GM12872 (cell line): ENCODE results near the gene DPF3.

ENCODE experiments used
- TF ChIP-seq, protein P1 (sequence below): IDR thresholded peaks from 3 replicates; pipeline ENCODE4 v1.5.1; 2011; ENCODE audit warnings: low read depth, mild to moderate bottlenecking, low read length, moderate library complexity; ENCODE audit not compliant: insufficient read depth

The DPF3 gene

DNA sequence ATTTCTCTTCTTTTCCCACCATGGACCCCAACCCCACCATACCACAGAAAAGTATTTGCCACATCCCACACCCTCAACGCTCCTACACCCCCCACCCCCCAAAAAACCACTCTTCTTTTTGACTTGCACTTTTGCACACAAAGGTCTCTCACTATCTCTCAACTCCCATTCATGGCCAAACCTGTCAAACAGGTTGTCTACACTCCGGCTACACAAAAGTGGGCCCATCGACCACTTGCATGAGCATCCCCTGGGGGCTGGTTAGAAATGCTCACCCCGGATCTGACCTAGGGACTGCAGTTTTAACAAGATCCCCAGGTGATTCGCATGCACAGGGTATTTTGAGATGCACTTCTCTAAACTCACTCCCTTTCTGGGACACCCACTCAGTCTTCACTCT, 248.2 kb downstream of the DPF3 start:
- TF ChIP-seq, protein P1, sequence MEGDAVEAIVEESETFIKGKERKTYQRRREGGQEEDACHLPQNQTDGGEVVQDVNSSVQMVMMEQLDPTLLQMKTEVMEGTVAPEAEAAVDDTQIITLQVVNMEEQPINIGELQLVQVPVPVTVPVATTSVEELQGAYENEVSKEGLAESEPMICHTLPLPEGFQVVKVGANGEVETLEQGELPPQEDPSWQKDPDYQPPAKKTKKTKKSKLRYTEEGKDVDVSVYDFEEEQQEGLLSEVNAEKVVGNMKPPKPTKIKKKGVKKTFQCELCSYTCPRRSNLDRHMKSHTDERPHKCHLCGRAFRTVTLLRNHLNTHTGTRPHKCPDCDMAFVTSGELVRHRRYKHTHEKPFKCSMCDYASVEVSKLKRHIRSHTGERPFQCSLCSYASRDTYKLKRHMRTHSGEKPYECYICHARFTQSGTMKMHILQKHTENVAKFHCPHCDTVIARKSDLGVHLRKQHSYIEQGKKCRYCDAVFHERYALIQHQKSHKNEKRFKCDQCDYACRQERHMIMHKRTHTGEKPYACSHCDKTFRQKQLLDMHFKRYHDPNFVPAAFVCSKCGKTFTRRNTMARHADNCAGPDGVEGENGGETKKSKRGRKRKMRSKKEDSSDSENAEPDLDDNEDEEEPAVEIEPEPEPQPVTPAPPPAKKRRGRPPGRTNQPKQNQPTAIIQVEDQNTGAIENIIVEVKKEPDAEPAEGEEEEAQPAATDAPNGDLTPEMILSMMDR, result no peak

DNA sequence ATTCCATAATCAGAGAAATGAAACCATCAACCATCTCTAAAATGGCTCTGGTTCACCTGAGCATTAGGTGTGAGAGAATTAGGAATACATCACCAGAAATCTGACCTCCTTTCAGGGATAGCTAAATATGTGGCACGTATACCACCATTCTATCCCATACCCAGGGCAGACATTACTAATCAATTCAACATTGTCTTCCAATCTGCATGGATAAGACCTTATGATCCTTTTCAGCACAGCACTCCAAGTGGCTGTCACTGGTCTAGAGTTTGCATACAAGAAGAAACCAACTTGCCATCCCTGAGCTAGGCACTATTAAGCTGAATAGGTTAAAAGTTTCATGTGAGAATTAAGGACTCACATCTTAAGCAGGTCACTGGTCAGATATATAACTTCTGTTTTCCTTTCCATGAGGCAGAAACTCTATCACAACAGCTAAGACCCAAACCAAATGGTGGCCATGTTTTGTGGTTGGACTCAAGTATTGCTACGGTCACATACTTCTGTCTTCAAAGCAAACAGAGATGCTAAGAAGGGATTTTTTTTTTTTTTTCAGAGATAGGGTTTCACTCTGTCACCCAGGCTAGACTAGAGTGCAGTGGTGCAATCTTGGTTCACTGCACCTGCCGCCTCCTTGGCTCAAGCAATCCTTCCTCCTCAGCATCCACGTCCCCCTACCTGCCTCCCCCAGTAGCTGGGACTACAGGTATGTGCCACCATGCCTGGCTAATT, 249.0 kb downstream of the DPF3 start:
- TF ChIP-seq, protein P1, result no peak

DNA sequence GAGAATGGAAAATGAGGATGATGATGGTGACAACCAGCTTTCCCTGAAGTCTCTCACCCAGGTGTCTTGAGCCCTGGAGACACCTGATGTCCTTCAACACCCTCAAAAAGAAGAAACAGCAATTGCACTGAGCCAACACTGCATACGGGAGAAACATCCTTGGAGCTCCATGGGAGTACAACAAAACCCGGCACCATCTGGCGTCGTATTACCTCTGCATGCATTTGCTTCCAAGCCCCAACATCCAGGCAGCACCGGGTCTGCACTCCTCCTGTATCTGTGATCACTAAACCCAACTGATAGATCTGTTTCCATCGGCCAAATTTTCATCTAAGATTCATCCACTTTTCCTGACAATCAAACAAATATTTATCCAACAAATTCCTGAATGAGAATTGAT, 249.9 kb downstream of the DPF3 start:
- TF ChIP-seq, protein P1, result no peak

DNA sequence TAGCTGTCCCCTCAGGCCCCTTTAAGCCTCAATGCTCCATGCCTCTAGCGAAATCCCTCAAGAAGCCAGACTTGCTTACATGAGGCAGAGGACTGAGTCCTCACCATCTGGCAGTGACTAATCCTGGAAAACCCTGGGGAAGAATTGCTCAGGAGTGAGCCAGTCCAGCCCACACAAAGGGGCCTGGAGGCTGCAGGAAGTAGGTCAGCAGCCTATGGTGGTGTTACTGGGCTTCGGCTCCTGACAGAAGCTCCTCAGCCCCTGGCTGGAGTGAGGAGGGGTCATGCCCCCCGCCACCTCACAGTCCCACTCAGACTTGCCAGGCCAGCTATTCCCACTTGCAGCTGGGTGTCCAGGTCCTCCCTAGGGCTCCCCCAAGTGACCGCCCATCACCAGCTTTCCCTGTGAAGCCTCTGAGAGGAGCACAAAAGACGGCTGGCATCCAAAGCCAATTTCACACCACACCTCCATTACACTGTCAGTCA, 250.5 kb downstream of the DPF3 start:
- TF ChIP-seq, protein P1, result no peak

DNA sequence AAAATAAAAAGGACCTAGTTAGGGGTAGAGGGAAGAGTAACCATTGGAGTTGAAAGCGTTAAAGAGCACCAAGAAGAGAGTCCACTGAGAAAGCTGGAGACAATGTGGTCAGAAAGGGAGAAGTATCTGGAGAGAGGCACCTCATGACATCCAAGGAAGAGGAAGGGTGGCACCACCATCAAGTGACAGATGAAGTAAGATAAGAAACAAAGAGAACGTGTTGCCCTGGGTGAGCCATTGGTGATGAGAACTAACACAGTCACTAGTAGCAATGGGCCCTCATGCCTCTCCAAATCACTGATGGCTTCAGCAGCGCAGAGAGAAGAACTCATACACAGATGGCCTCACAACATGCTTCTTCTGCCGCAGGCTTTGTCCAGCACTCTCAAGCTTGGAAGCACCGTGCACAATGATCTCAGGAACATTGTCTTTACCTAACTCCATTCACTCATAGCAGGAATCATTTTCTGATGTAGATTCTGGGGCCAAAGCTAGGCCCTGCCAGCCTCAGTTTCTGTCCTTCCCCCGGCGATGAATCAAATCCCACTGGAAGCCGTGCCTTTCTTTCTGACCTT, 252.9 kb downstream of the DPF3 start:
- TF ChIP-seq, protein P1, result no peak

DNA sequence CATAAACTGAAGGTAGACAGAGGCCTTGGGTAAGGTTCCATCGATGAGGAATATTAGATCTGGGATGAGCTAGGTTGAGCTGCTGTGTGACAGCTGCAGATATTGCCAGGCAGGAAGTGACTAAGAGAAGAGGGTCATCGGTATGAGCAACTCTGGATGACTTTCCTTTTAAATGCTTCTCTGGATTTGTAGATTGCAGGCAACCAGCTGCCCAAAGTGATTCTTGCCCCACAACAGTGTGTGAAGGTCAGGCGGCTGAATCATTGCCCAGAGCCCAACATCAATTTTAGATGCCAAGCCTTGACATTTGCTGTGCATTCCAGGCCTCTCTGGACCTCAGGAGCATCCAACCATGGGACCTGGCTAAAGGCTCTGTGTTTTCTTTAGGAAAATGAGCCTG, 255.9 kb downstream of the DPF3 start:
- TF ChIP-seq, protein P1, result no peak

DNA sequence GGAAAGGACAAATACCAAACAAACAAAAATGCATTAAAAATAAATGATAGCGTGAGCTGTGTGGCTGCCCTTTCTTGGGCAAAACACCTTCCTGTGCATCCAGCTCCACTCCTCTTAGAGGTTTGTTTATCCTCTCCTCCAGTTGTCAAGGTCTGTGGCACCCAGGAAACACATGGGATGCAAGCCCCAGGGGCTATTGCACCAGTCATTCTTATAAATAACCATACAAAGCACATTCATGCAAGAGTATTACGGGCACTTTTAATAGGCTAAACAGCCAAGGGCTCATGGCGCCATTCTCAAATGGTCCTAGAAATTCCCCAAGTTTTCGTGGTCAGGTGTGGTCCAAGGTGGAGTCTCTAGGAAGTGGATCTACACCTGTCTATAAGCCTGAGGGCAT, 257.0 kb downstream of the DPF3 start:
- TF ChIP-seq, protein P1, result no peak
